Spleen (tissue), 11 donors: ENCODE data around the gene GRP. TPM values are rescaled to one million over a fixed set of nuclear protein-coding genes. Genes with fewer than 3 reads are reported as not detected.
"Not testable (repeated sequence)": the region's sequence is repeated elsewhere in the genome, so short reads cannot be mapped to it uniquely, and the experiment has no call there.

Experiments
- DNase-seq: peaks from one replicate; pipeline ENCODE4 v3.0.0-alpha.2; 2020
- H3K27ac ChIP-seq, 8 donors: fragments of 200-600 bp; sonication (generic) in 7 of 8; 1 replicate in 4 of 8; 2 replicates in 4 of 8; pipeline versions ENCODE4 v1.5.0 to v1.8.0; 2016 to 2021; ENCODE audit warnings: inconsistent platforms in 4 of 8, mild to moderate bottlenecking in 4 of 8, moderate library complexity in 1 of 8
- H3K27me3 ChIP-seq, 7 donors: fragments of 200-600 bp; sonication (generic) in 6 of 7; replicated peaks in 1 of 7; 1 replicate in 4 of 7; 2 replicates in 3 of 7; pipeline versions ENCODE4 v1.5.0 to v1.8.0; 2016 to 2021; ENCODE audit warnings: inconsistent platforms in 3 of 7, mild to moderate bottlenecking in 1 of 7
- H3K36me3 ChIP-seq, 6 donors: fragments of 200-600 bp; sonication (generic) in 5 of 6; 1 replicate in 4 of 6; 2 replicates in 2 of 6; pipeline versions ENCODE4 v1.5.0 to v1.8.0; 2016 to 2021; ENCODE audit warnings: inconsistent platforms in 2 of 6
- H3K4me1 ChIP-seq, 6 donors: fragments of 200-600 bp; sonication (generic) in 5 of 6; 1 replicate in 3 of 6; 2 replicates in 3 of 6; pipeline versions ENCODE4 v1.5.0 to v1.8.0; 2016 to 2021; ENCODE audit warnings: inconsistent platforms in 3 of 6
- H3K4me3 ChIP-seq, 8 donors: fragments of 200-600 bp; sonication (generic) in 7 of 8; 1 replicate in 4 of 8; 2 replicates in 4 of 8; pipeline versions ENCODE4 v1.5.0 to v1.8.0; 2016 to 2021; ENCODE audit warnings: inconsistent platforms in 4 of 8, mild to moderate bottlenecking in 4 of 8, moderate library complexity in 2 of 8
- H3K9me3 ChIP-seq, 8 donors: fragments of 200-600 bp; sonication (generic) in 7 of 8; 1 replicate in 4 of 8; 2 replicates in 4 of 8; pipeline versions ENCODE4 v1.5.0 to v1.8.0; 2016 to 2021; ENCODE audit warnings: inconsistent platforms in 4 of 8
- CTCF ChIP-seq, 11 experiments: fragments of 200-600 bp in 7 of 11; fragments of 450-650 bp in 4 of 11; sonication (generic) in 4 of 11; IDR thresholded peaks in 8 of 11; conservative IDR thresholded peaks in 3 of 11; 1 replicate in 7 of 11; 2 replicates in 4 of 11; pipeline versions ENCODE4 v1.4.0 to v1.8.0; 2016 to 2021; ENCODE audit warnings: antibody characterized with exemption in 11 of 11, inconsistent platforms in 4 of 11, mild to moderate bottlenecking in 1 of 11
- POLR2A ChIP-seq, 3 donors: fragments of 450-650 bp; IDR thresholded peaks; one replicate each; pipeline ENCODE4 v1.5.1; 2017; ENCODE audit warnings: antibody characterized with exemption in 3 of 3, mild to moderate bottlenecking in 1 of 3
- POLR2AphosphoS5 ChIP-seq, 3 donors: sonication (generic); formaldehyde crosslinking; IDR thresholded peaks; one replicate each; pipeline ENCODE4 v1.5.1; 2017; ENCODE audit warnings: antibody characterized with exemption in 3 of 3
- WGBS, 5 donors: extraction: QIAGEN DNeasy Blood & Tissue Kit in 3 of 5; methylation state at CpG; one replicate each; pipeline versions ENCODE4 v1.1.5 to v1.1.7; 2013 to 2018; 5-methylcytosine and 5-hydroxymethylcytosine counted together
- intact Hi-C: fragments of 100-400 bp; cut with DNase I; formaldehyde crosslinking; loops from one replicate; pipeline ENCODE4 v1.15.0; 2023; ENCODE audit warnings: low total_unique reads
- polyA plus RNA-seq, 3 donors: library from polyadenylated mRNA; stranded (reverse); fragments of 200-250 nt; gene quantifications; one replicate each; pipeline ENCODE4 v1.2.1, GENCODE V29; 2013
- total RNA-seq, 7 donors: library from RNA; depleted of rRNA in 3 of 7; stranded (reverse); fragments of >200 nt in 3 of 7; fragmentation: NEBNext Ultra II Directional in 4 of 7; extraction: Animal tissue kit (Norgen Biotek cat#: 25700) in 4 of 7; gene quantifications; one replicate each; pipeline versions ENCODE4 v1.1.0 to v1.2.1, GENCODE V29; 2016 to 2021
- donor health status: healthy with polysubstance abuse.
- donor health status: DM: no; HTN: no; CAD: no; lungs with moderate emphysema.
- donor health status: DM: no; HTN: no; CAD: no.
- donor health status: Bipolar disorder and iron deficiency.
- donor health status: healthy.
- donor health status: DM: no; HTN: no; CAD: no.
- donor health status: DM: yes; HTN: yes; CAD: no.

GRP gene
- total and polyA plus RNA-seq, 10 donors, result not detected

- intact Hi-C loops, result loop anchor here (10.0 kb wide), 1 partner anchor 65 kb away; no protein-coding TSS in a partner anchor
- peaks cover 0 to 6% (median 0%) of the 10 kb centered on the region in 8 donors for H3K9me3 ChIP-seq
- H3K36me3 ChIP-seq, result no peaks in the 10 kb centered on the region
- DNase-seq, result no peak
- H3K4me1 ChIP-seq, result no peaks in the 10 kb centered on the region
- H3K4me3 ChIP-seq, result no peak overlapping the region
- H3K27ac ChIP-seq, result no peak overlapping the region
- no peak for TF ChIP-seq POLR2AphosphoS5 (IDR thresholded peaks at IDR 0.05)
- no peak for TF ChIP-seq CTCF (IDR thresholded peaks at IDR 0.05 in 8 of 11, conservative IDR thresholded peaks at IDR 0.05 in 3 of 11)
- no peak for TF ChIP-seq POLR2A (IDR thresholded peaks at IDR 0.05)
- peaks cover 0 to 20% (median 0%) of the 10 kb centered on the region in 7 donors for H3K27me3 ChIP-seq
- 67 to 78% (median 72%) methylated on average over 4 of the region's 4 CpGs for WGBS, 5 donors
These were observed 19.7 kb downstream of the GRP start for GRCh38 chr18:59239642-59240041.

GRCh38 chr18:59242906-59243305 lies 22.9 kb downstream of the GRP start:
- intact Hi-C loops, result loop anchor here (10.0 kb wide), 1 partner anchor 62 kb away; no protein-coding TSS in a partner anchor
- Histone ChIP-seq H3K4me1 (no peaks in the 10 kb centered on the region), H3K9me3 (peaks cover 0 to 6% (median 0%) of the 10 kb centered on the region in 8 donors), H3K36me3 (no peaks in the 10 kb centered on the region), H3K27me3 (peaks cover 0 to 42% (median 10%) of the 10 kb centered on the region in 7 donors), H3K4me3 (no peak overlapping the region), H3K27ac (no peak overlapping the region)
- DNase-seq, result no peak
- WGBS, 5 donors, result 90 to 98% (median 92%) methylated on average over 2 of the region's 2 CpGs
- no peak for TF ChIP-seq POLR2A (IDR thresholded peaks at IDR 0.05)
- TF ChIP-seq POLR2AphosphoS5 (IDR thresholded peaks at IDR 0.05), result no peak
- no peak for TF ChIP-seq CTCF (IDR thresholded peaks at IDR 0.05 in 8 of 11, conservative IDR thresholded peaks at IDR 0.05 in 3 of 11)

GRCh38 chr18:59246796-59247195 lies 26.8 kb downstream of the GRP start:
- Histone ChIP-seq H3K27ac (no peak overlapping the region), H3K9me3 (peaks cover 0 to under 1% (median 0%) of the 10 kb centered on the region in 8 donors), H3K27me3 (peaks cover 0 to 53% (median 17%) of the 10 kb centered on the region in 7 donors), H3K4me1 (no peaks in the 10 kb centered on the region), H3K4me3 (no peak overlapping the region), H3K36me3 (no peaks in the 10 kb centered on the region)
- WGBS, 5 donors, result 43 to 70% (median 56%) methylated on average over 4 of the region's 4 CpGs
- no peak for TF ChIP-seq POLR2AphosphoS5 (IDR thresholded peaks at IDR 0.05)
- no peak for TF ChIP-seq CTCF (IDR thresholded peaks at IDR 0.05 in 8 of 11, conservative IDR thresholded peaks at IDR 0.05 in 3 of 11)
- intact Hi-C loops, result loop anchor here (5.0 to 10.0 kb wide), 2 partner anchors 58 to 156 kb away; no protein-coding TSS in a partner anchor
- DNase-seq, result no peak

- DNase-seq, result no peak
- intact Hi-C loops, result loop anchor here (5.0 to 10.0 kb wide), 2 partner anchors 56 to 153 kb away; no protein-coding TSS in a partner anchor
These were observed 29.3 kb downstream of the GRP start for GRCh38 chr18:59249199-59249774.

GRCh38 chr18:59255491-59255890 lies 35.5 kb downstream of the GRP start:
- Histone ChIP-seq H3K9me3 (peaks cover 0 to 21% (median 4%) of the 10 kb centered on the region in 8 donors), H3K27me3 (peaks cover 0 to 46% (median 0%) of the 10 kb centered on the region in 7 donors)
- H3K36me3 ChIP-seq, intact Hi-C loops, DNase-seq, H3K27ac ChIP-seq, H3K4me1 ChIP-seq, H3K4me3 ChIP-seq: not testable (repeated sequence)
- 82 to 100% (median 88%) methylated on average over 1 to 30 of the region's 30 CpGs for WGBS, 5 donors

More at GRCh38 chr18:59249199-59249774, 29.3 kb downstream of the GRP start:
- WGBS, 5 donors, result 31 to 40% (median 35%) methylated on average over 5 of the region's 5 CpGs
- Histone ChIP-seq H3K4me3 (no peak overlapping the region), H3K27me3 (peaks cover 0 to 52% (median 17%) of the 10 kb centered on the region in 7 donors), H3K9me3 (no peaks in the 10 kb centered on the region), H3K27ac (no peak overlapping the region), H3K36me3 (no peaks in the 10 kb centered on the region), H3K4me1 (no peaks in the 10 kb centered on the region)
- TF ChIP-seq POLR2AphosphoS5 (IDR thresholded peaks at IDR 0.05), result no peak
- peak in 10 of 11 experiments; percentile 21 to 70 (median 52) for TF ChIP-seq CTCF (IDR thresholded peaks at IDR 0.05 in 8 of 11, conservative IDR thresholded peaks at IDR 0.05 in 3 of 11)
- no peak for TF ChIP-seq POLR2A (IDR thresholded peaks at IDR 0.05)

- H3K27ac ChIP-seq, DNase-seq, H3K4me3 ChIP-seq, H3K36me3 ChIP-seq, intact Hi-C loops: not testable (repeated sequence)
- H3K4me1 ChIP-seq, result peaks cover 0 to 19% (median 14%) of the 10 kb centered on the region in 6 donors
- H3K27me3 ChIP-seq, result peaks cover 4 to 53% (median 43%) of the 10 kb centered on the region in 7 donors
- WGBS, 5 donors, result 50 to 92% (median 74%) methylated on average over 2 to 3 of the region's 3 CpGs
- H3K9me3 ChIP-seq, result peaks cover 0 to 13% (median 1%) of the 10 kb centered on the region in 8 donors
These were observed 41.9 kb downstream of the GRP start for GRCh38 chr18:59261842-59262241.
